ENCODE data around the gene UFSP1.

UFSP1 gene

GRCh38 chr7:100885440-100886141 lies 3.9 kb downstream of the UFSP1 start:
- Histone ChIP-seq H3K36me3 (replicated peaks in 1 of 2; ENCODE audit: control insufficient read depth in 2 of 2, insufficient read depth in 2 of 2, low read length in 2 of 2) (peaks cover 69 to 84% of the 10 kb centered on the region in 2 donors), H2BK5ac (ENCODE audit: low read length) (no peak overlapping the region), H2AFZ (ENCODE audit: low read length) (no peak overlapping the region), H4K91ac (ENCODE audit: low read depth, low read length, poor library complexity) (no peak overlapping the region), H3K4me1 (ENCODE audit: control insufficient read depth in 2 of 2, insufficient read depth in 1 of 2, low read depth in 1 of 2, low read length in 2 of 2) (peaks cover 8% of the 10 kb centered on the region in 2 donors), H3K4me3 (ENCODE audit: low read length in 2 of 2) (no peak overlapping the region), H3K4me2 (ENCODE audit: insufficient read depth, low read length, poor library complexity, severe bottlenecking) (no peak overlapping the region), H3K27me3 (ENCODE audit: control insufficient read depth in 3 of 3, insufficient read depth in 3 of 3, low read depth in 1 of 3, low read length in 3 of 3) (no peaks in the 10 kb centered on the region), H3K9me3 (replicated peaks in 1 of 2; ENCODE audit: control insufficient read depth in 2 of 2, insufficient read depth in 1 of 2, low read depth in 1 of 2, low read length in 2 of 2) (no peaks in the 10 kb centered on the region), H2BK120ac (ENCODE audit: low read depth, low read length) (no peak overlapping the region), H3K23ac (ENCODE audit: low read depth, low read length, poor library complexity) (no peak overlapping the region), H3K79me1 (ENCODE audit: low read depth, low read length) (peaks cover 20% of the 10 kb centered on the region), H2BK12ac (ENCODE audit: low read length) (no peak overlapping the region), H3K18ac (ENCODE audit: low read length) (no peak overlapping the region), H2BK15ac (ENCODE audit: low read length) (no peak overlapping the region), H3K14ac (ENCODE audit: low read length) (peak overlapping the region; percentile 9), H3K9ac (ENCODE audit: low read depth, low read length, poor library complexity) (peak overlapping the region; percentile 36), H4K8ac (ENCODE audit: low read depth, low read length) (no peak overlapping the region), H2AK5ac (ENCODE audit: low read depth, low read length) (no peak overlapping the region), H3K27ac (replicated peaks; ENCODE audit: low read length) (no peak overlapping the region), H3K4ac (ENCODE audit: low read length) (no peak overlapping the region)
- WGBS, 2 donors (ENCODE audit: extremely low coverage in 2 of 2, insufficient read length in 2 of 2, insufficient replicate concordance in 1 of 2): no CpG with 5 or more reads among the region's 22 CpGs
- no peak for DNase-seq (ENCODE audit: low spot score)

- no peaks in the 10 kb centered on the region for H3K27me3 ChIP-seq (ENCODE audit: control insufficient read depth in 3 of 3, insufficient read depth in 3 of 3, low read depth in 1 of 3, low read length in 3 of 3)
- no peak overlapping the region for H4K8ac ChIP-seq (ENCODE audit: low read depth, low read length)
- no peak overlapping the region for H4K91ac ChIP-seq (ENCODE audit: low read depth, low read length, poor library complexity)
- peaks cover 71 to 90% of the 10 kb centered on the region in 2 donors for H3K36me3 ChIP-seq (replicated peaks in 1 of 2; ENCODE audit: control insufficient read depth in 2 of 2, insufficient read depth in 2 of 2, low read length in 2 of 2)
- H3K4me3 ChIP-seq (ENCODE audit: low read length in 2 of 2): no peak overlapping the region
- no peak overlapping the region for H2AK5ac ChIP-seq (ENCODE audit: low read depth, low read length)
- no CpG with 5 or more reads among the region's 29 CpGs for WGBS, 2 donors (ENCODE audit: extremely low coverage in 2 of 2, insufficient read length in 2 of 2, insufficient replicate concordance in 1 of 2)
- no peak overlapping the region for H3K27ac ChIP-seq (replicated peaks; ENCODE audit: low read length)
- DNase-seq (ENCODE audit: low spot score): no peak
- no peak overlapping the region for H2AFZ ChIP-seq (ENCODE audit: low read length)
- peaks cover 22% of the 10 kb centered on the region for H3K79me1 ChIP-seq (ENCODE audit: low read depth, low read length)
- no peak overlapping the region for H2BK120ac ChIP-seq (ENCODE audit: low read depth, low read length)
- H2BK12ac ChIP-seq (ENCODE audit: low read length): no peak overlapping the region
- peak overlapping the region; percentile 9 for H3K14ac ChIP-seq (ENCODE audit: low read length)
- H2BK5ac ChIP-seq (ENCODE audit: low read length): no peak overlapping the region
- no peaks in the 10 kb centered on the region for H3K9me3 ChIP-seq (replicated peaks in 1 of 2; ENCODE audit: control insufficient read depth in 2 of 2, insufficient read depth in 1 of 2, low read depth in 1 of 2, low read length in 2 of 2)
- no peak overlapping the region for H3K4me2 ChIP-seq (ENCODE audit: insufficient read depth, low read length, poor library complexity, severe bottlenecking)
- H2BK15ac ChIP-seq (ENCODE audit: low read length): no peak overlapping the region
- no peak overlapping the region for H3K18ac ChIP-seq (ENCODE audit: low read length)
- H3K4me1 ChIP-seq (ENCODE audit: control insufficient read depth in 2 of 2, insufficient read depth in 1 of 2, low read depth in 1 of 2, low read length in 2 of 2): peaks cover 7 to 9% of the 10 kb centered on the region in 2 donors
- no peak overlapping the region for H3K9ac ChIP-seq (ENCODE audit: low read depth, low read length, poor library complexity)
- H3K23ac ChIP-seq (ENCODE audit: low read depth, low read length, poor library complexity): no peak overlapping the region
- no peak overlapping the region for H3K4ac ChIP-seq (ENCODE audit: low read length)
Measured at GRCh38 chr7:100884736-100885439, 4.6 kb downstream of the UFSP1 start.

GRCh38 chr7:100882785-100883526 lies 6.6 kb downstream of the UFSP1 start:
- Histone ChIP-seq H3K9ac (ENCODE audit: low read depth, low read length, poor library complexity) (no peak overlapping the region), H2BK15ac (ENCODE audit: low read length) (no peak overlapping the region), H4K91ac (ENCODE audit: low read depth, low read length, poor library complexity) (no peak overlapping the region), H3K27ac (replicated peaks; ENCODE audit: low read length) (no peak overlapping the region), H2BK120ac (ENCODE audit: low read depth, low read length) (no peak overlapping the region), H3K9me3 (replicated peaks in 1 of 2; ENCODE audit: control insufficient read depth in 2 of 2, insufficient read depth in 1 of 2, low read depth in 1 of 2, low read length in 2 of 2) (no peaks in the 10 kb centered on the region), H3K4ac (ENCODE audit: low read length) (no peak overlapping the region), H3K79me1 (ENCODE audit: low read depth, low read length) (peaks cover 24% of the 10 kb centered on the region), H3K14ac (ENCODE audit: low read length) (no peak overlapping the region), H3K4me3 (ENCODE audit: low read length in 2 of 2) (no peak overlapping the region), H4K8ac (ENCODE audit: low read depth, low read length) (no peak overlapping the region), H2BK12ac (ENCODE audit: low read length) (no peak overlapping the region), H3K4me1 (ENCODE audit: control insufficient read depth in 2 of 2, insufficient read depth in 1 of 2, low read depth in 1 of 2, low read length in 2 of 2) (peaks cover 0 to 7% of the 10 kb centered on the region in 2 donors), H2AK5ac (ENCODE audit: low read depth, low read length) (no peak overlapping the region), H3K18ac (ENCODE audit: low read length) (no peak overlapping the region), H3K4me2 (ENCODE audit: insufficient read depth, low read length, poor library complexity, severe bottlenecking) (no peak overlapping the region), H3K23ac (ENCODE audit: low read depth, low read length, poor library complexity) (no peak overlapping the region), H2BK5ac (ENCODE audit: low read length) (no peak overlapping the region), H3K36me3 (replicated peaks in 1 of 2; ENCODE audit: control insufficient read depth in 2 of 2, insufficient read depth in 2 of 2, low read length in 2 of 2) (peaks cover 68 to 99% of the 10 kb centered on the region in 2 donors), H2AFZ (ENCODE audit: low read length) (no peak overlapping the region), H3K27me3 (ENCODE audit: control insufficient read depth in 3 of 3, insufficient read depth in 3 of 3, low read depth in 1 of 3, low read length in 3 of 3) (no peaks in the 10 kb centered on the region)
- no peak for DNase-seq (ENCODE audit: low spot score)
- WGBS, 2 donors (ENCODE audit: extremely low coverage in 2 of 2, insufficient read length in 2 of 2, insufficient replicate concordance in 1 of 2): no CpG with 5 or more reads among the region's 24 CpGs

GRCh38 chr7:100882201-100882600 lies 7.3 kb downstream of the UFSP1 start:
- Histone ChIP-seq H4K91ac (ENCODE audit: low read depth, low read length, poor library complexity) (no peak overlapping the region), H3K4ac (ENCODE audit: low read length) (no peak overlapping the region), H3K18ac (ENCODE audit: low read length) (no peak overlapping the region), H3K36me3 (replicated peaks in 1 of 2; ENCODE audit: control insufficient read depth in 2 of 2, insufficient read depth in 2 of 2, low read length in 2 of 2) (peaks cover 65 to 99% of the 10 kb centered on the region in 2 donors), H3K27me3 (ENCODE audit: control insufficient read depth in 3 of 3, insufficient read depth in 3 of 3, low read depth in 1 of 3, low read length in 3 of 3) (no peaks in the 10 kb centered on the region), H2AK5ac (ENCODE audit: low read depth, low read length) (no peak overlapping the region), H2BK15ac (ENCODE audit: low read length) (no peak overlapping the region), H2AFZ (ENCODE audit: low read length) (no peak overlapping the region), H2BK120ac (ENCODE audit: low read depth, low read length) (no peak overlapping the region), H3K27ac (replicated peaks; ENCODE audit: low read length) (no peak overlapping the region), H3K79me1 (ENCODE audit: low read depth, low read length) (peaks cover 20% of the 10 kb centered on the region), H3K9ac (ENCODE audit: low read depth, low read length, poor library complexity) (no peak overlapping the region), H2BK12ac (ENCODE audit: low read length) (no peak overlapping the region), H2BK5ac (ENCODE audit: low read length) (peak overlapping the region; percentile 56), H3K4me3 (ENCODE audit: low read length in 2 of 2) (no peak overlapping the region), H3K4me2 (ENCODE audit: insufficient read depth, low read length, poor library complexity, severe bottlenecking) (no peak overlapping the region), H3K23ac (ENCODE audit: low read depth, low read length, poor library complexity) (no peak overlapping the region), H3K9me3 (replicated peaks in 1 of 2; ENCODE audit: control insufficient read depth in 2 of 2, insufficient read depth in 1 of 2, low read depth in 1 of 2, low read length in 2 of 2) (no peaks in the 10 kb centered on the region), H4K8ac (ENCODE audit: low read depth, low read length) (no peak overlapping the region), H3K4me1 (ENCODE audit: control insufficient read depth in 2 of 2, insufficient read depth in 1 of 2, low read depth in 1 of 2, low read length in 2 of 2) (peaks cover 0 to 8% of the 10 kb centered on the region in 2 donors), H3K14ac (ENCODE audit: low read length) (no peak overlapping the region)
- no peak for DNase-seq (ENCODE audit: low spot score)
- no CpG with 5 or more reads among the region's 9 CpGs for WGBS, 2 donors (ENCODE audit: extremely low coverage in 2 of 2, insufficient read length in 2 of 2, insufficient replicate concordance in 1 of 2)

Data from neuronal stem cell (in vitro differentiated cells).